ENCODE results near the gene KCNRG. TPM values are rescaled to one million over a fixed set of nuclear protein-coding genes. Genes with fewer than 3 reads are reported as not detected.

Gene KCNRG
- polyA plus RNA-seq, 6 donors from 2014 or later: 0.66 to 1.7 (median 0.88) TPM; not detected in 1

DNA sequence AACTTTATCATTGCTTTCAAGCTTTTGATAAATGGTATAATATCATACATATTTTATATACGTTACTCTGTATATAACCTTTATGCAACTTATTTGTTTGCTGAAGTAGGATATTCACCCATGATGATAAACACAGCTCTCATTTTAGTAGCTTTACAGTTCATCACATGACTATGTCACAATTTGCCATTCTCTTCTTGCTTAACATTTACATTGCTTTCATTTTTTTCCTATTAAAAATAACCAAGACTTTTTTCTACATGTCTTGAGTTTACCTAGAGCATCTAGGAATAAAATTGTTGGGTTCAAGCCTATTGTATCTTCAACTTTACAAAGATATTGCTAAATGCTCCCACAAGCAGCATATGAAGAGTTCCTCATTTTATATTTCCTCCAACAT lies 54.0 kb downstream of the KCNRG start:
- peaks cover 0 to 19% of the 10 kb centered on the region in 2 donors for H3K36me3 Mint-ChIP-seq
- H3K27ac Mint-ChIP-seq: peak overlapping the region in 2 of 6 donors; percentile 18 to 29
- ATAC-seq (ENCODE audit: low read depth in 2 of 2) (no peak), DNase-seq (no peak)
- peaks cover 3 to 19% (median 5%) of the 10 kb centered on the region in 3 donors for H3K4me1 Mint-ChIP-seq
- no peaks in the 10 kb centered on the region for H3K27me3 Mint-ChIP-seq
- H3K4me3 Mint-ChIP-seq: no peak overlapping the region
- no peaks in the 10 kb centered on the region for H3K9me3 Mint-ChIP-seq

GRCh38 chr13:50070186-50070585 lies 54.9 kb downstream of the KCNRG start:
- H3K4me1 Mint-ChIP-seq: peaks cover 3 to 19% (median 5%) of the 10 kb centered on the region in 3 donors
- ATAC-seq (ENCODE audit: low read depth in 2 of 2) (no peak), DNase-seq (no peak)
- H3K27me3 Mint-ChIP-seq: no peaks in the 10 kb centered on the region
- H3K4me3 Mint-ChIP-seq: no peak overlapping the region
- peaks cover 0 to 19% of the 10 kb centered on the region in 2 donors for H3K36me3 Mint-ChIP-seq
- H3K27ac Mint-ChIP-seq: peak overlapping the region in 1 of 6 donors; percentile 18
- H3K9me3 Mint-ChIP-seq: no peaks in the 10 kb centered on the region

Other genes with a start within 250 kb of the KCNRG start
- gene KPNA3, start 222.8 kb upstream of the KCNRG start, polyA plus RNA-seq (ENCODE audit: low read depth in 6 of 6): 10 to 100 TPM; 18.6 to 23.8 (median 19.8) TPM
- 1 to 10 TPM; 4.4 to 8.7 (median 6.1) TPM for gene SPRYD7, start 79.1 kb upstream of the KCNRG start, polyA plus RNA-seq (ENCODE audit: low read depth in 6 of 6)
- 10 to 100 TPM; 27.4 to 42.0 (median 29.8) TPM for gene TRIM13, start 18.4 kb upstream of the KCNRG start, polyA plus RNA-seq (ENCODE audit: low read depth in 6 of 6)